Endothelial cell of umbilical vein (primary cell): ENCODE measurements around the gene CMTM3. TPM values are rescaled to one million over a fixed set of nuclear protein-coding genes. Genes with fewer than 3 reads are reported as not detected.
"Not testable (repeated sequence)": the region's sequence is repeated elsewhere in the genome, so short reads cannot be mapped to it uniquely, and the experiment has no call there.

Source experiments
- BruUV-seq: library from RNA; stranded (reverse); fragments of 400-500 nt; replicated peaks from 2 replicates; lab custom pipeline; 2021; lab: Mats Ljungman, UMichigan
- CTCF ChIA-PET: fragments of 300-600, 350-600 bp; sonication (Branson Sonifier 250); formaldehyde crosslinking; loops from one replicate; lab custom pipeline; 2021; ENCODE audit warnings: antibody characterized with exemption, inconsistent platforms; lab: Charles Lee
- POLR2A ChIA-PET: fragments of 300-600, 350-600 bp; sonication (Branson Sonifier 250); formaldehyde crosslinking; loops from one replicate; lab custom pipeline; 2021; ENCODE audit warnings: antibody characterized with exemption, inconsistent platforms; lab: Charles Lee
- DNase-seq: peaks from one replicate; pipeline ENCODE4 v3.0.0-alpha.2; 2011; ENCODE audit warnings: low read depth, low spot score
- FAIRE-seq: peaks from 2 replicates; lab custom pipeline; 2011; peaks lifted over from hg19 to GRCh38; lab: Jason Lieb, UNC
- H2AFZ ChIP-seq: 2 replicates; pipeline ENCODE4 v1.6.0; 2012; ENCODE audit warnings: low read depth, low read length, control low read depth, inconsistent platforms
- H3K27ac ChIP-seq: 2 replicates; pipeline ENCODE4 v1.5.1; 2011; ENCODE audit warnings: low read depth, mild to moderate bottlenecking, control low read depth, low read length, moderate library complexity; ENCODE audit not compliant: insufficient read depth
- H3K27me3 ChIP-seq, 2 experiments: 2 replicates each; pipeline versions ENCODE4 v1.6.0 to v1.6.1; 2011; ENCODE audit warnings: low read length in 2 of 2, mixed read lengths in 1 of 2; ENCODE audit not compliant: control insufficient read depth in 2 of 2, insufficient read depth in 2 of 2
- H3K36me3 ChIP-seq, 2 experiments: 2 replicates in 1 of 2; 3 replicates in 1 of 2; pipeline ENCODE4 v1.5.1; 2011; ENCODE audit warnings: low read length in 2 of 2, mild to moderate bottlenecking in 1 of 2, moderate library complexity in 1 of 2; ENCODE audit not compliant: control insufficient read depth in 2 of 2, insufficient read depth in 2 of 2; ENCODE audit errors: extremely low read depth in 1 of 2
- H3K4me1 ChIP-seq: 3 replicates; pipeline ENCODE4 v1.5.1; 2011; ENCODE audit warnings: mild to moderate bottlenecking, low read length; ENCODE audit not compliant: control insufficient read depth, insufficient read depth; ENCODE audit errors: extremely low read depth
- H3K4me2 ChIP-seq: 2 replicates; pipeline ENCODE4 v1.6.1; 2011; ENCODE audit warnings: low read length, control low read depth, mixed read lengths; ENCODE audit not compliant: insufficient read depth
- H3K4me3 ChIP-seq, 3 experiments: fragments of 200-600 bp in 1 of 3; sonication (generic), shearing (Covaris generic) in 1 of 3; replicated peaks in 1 of 3; 2 replicates each; pipeline ENCODE4 v1.5.1; 2011 to 2016; ENCODE audit warnings: control low read depth in 3 of 3, low read length in 3 of 3, mild to moderate bottlenecking in 2 of 3, inconsistent platforms in 1 of 3, low read depth in 1 of 3, moderate library complexity in 1 of 3; ENCODE audit not compliant: insufficient read depth in 1 of 3
- H3K79me2 ChIP-seq: 2 replicates; pipeline ENCODE4 v1.6.0; 2012; ENCODE audit warnings: low read length, inconsistent platforms; ENCODE audit not compliant: control insufficient read depth, insufficient read depth
- H3K9ac ChIP-seq: replicated peaks from 2 replicates; pipeline ENCODE3; 2011; ENCODE audit warnings: low read length, control low read depth; ENCODE audit not compliant: insufficient read depth; ENCODE audit errors: extremely low read depth
- H3K9me1 ChIP-seq: replicated peaks from 3 replicates; pipeline ENCODE4 v1.6.0; 2011; ENCODE audit warnings: mild to moderate bottlenecking, low read length; ENCODE audit not compliant: control insufficient read depth, insufficient read depth; ENCODE audit errors: extremely low read depth
- H3K9me3 ChIP-seq: replicated peaks from 2 replicates; pipeline ENCODE4 v1.5.1; 2012; ENCODE audit warnings: low read length, inconsistent platforms; ENCODE audit not compliant: control insufficient read depth, insufficient read depth
- H4K20me1 ChIP-seq: replicated peaks from 2 replicates; pipeline ENCODE3; 2011; ENCODE audit warnings: mild to moderate bottlenecking, low read length; ENCODE audit not compliant: control insufficient read depth, insufficient read depth; ENCODE audit errors: extremely low read depth
- EZH2 ChIP-seq: IDR thresholded peaks from 2 replicates; pipeline ENCODE4 v1.6.1; 2012; ENCODE audit warnings: borderline replicate concordance, low read depth, mild to moderate bottlenecking, moderate library complexity, low read length, inconsistent platforms; ENCODE audit not compliant: severe bottlenecking
- FOS ChIP-seq: IDR thresholded peaks from 2 replicates; pipeline ENCODE4 v1.6.1; 2011; ENCODE audit warnings: mild to moderate bottlenecking, low read length, moderate library complexity, borderline replicate concordance; ENCODE audit not compliant: insufficient read depth
- GATA2 ChIP-seq: IDR thresholded peaks from 2 replicates; pipeline ENCODE4 v1.7.0; 2011; ENCODE audit warnings: low read depth, mild to moderate bottlenecking, moderate library complexity, mixed read lengths, low read length; ENCODE audit not compliant: insufficient read length, insufficient read depth
- JUN ChIP-seq: IDR thresholded peaks from 2 replicates; pipeline ENCODE4 v1.6.1; 2011; ENCODE audit warnings: borderline replicate concordance, low read depth; ENCODE audit not compliant: insufficient read length, insufficient read depth
- MYC ChIP-seq: IDR thresholded peaks from one replicate; pipeline ENCODE4 v1.6.1; 2011; ENCODE audit warnings: mild to moderate bottlenecking, low read depth, low read length
- POLR2A ChIP-seq: IDR thresholded peaks from 2 replicates; pipeline ENCODE4 v1.6.1; 2012; ENCODE audit warnings: low read depth, mild to moderate bottlenecking, control low read depth, low read length
- POLR2AphosphoS5 ChIP-seq: IDR thresholded peaks from 2 replicates; pipeline ENCODE4 v1.6.1; 2012; ENCODE audit warnings: low read depth, mild to moderate bottlenecking, control low read depth, low read length, moderate library complexity; ENCODE audit not compliant: insufficient read depth
- dilution Hi-C: fragments of 300-500 bp; cut with MboI; formaldehyde crosslinking; loops from one replicate; pipeline ENCODE4 v1.15.0; 2019; ENCODE audit warnings: low sequenced_read_pairs; ENCODE audit not compliant: extremely low pct_ligation_motif_present
- intact Hi-C: fragments of 100-400 bp; cut with micrococcal nuclease; formaldehyde crosslinking; loops from one replicate; pipeline ENCODE4 v1.10.0; 2022
- polyA plus RNA-seq, 4 experiments: library from polyadenylated mRNA; depleted of rRNA in 3 of 4; stranded (reverse) in 3 of 4; unstranded in 1 of 4; fragments of >200 nt; gene quantifications; 2 replicates each; pipeline versions ENCODE4 v1.2.1 to v1.2.3, GENCODE V29; 2011 to 2012; ENCODE audit warnings: missing spikeins in 1 of 4
- total RNA-seq: library from RNA; stranded (reverse); gene quantifications from 2 replicates; pipeline ENCODE4 v1.2.3, GENCODE V29; 2021
- TF ChIP-seq, protein P1 (sequence below): IDR thresholded peaks from 2 replicates; pipeline ENCODE4 v1.6.1; 2011; ENCODE audit not compliant: insufficient read depth, insufficient read length
- TF ChIP-seq, protein P2 (sequence below), 2 donors: IDR thresholded peaks; 1 replicate in 1 of 2; 2 replicates in 1 of 2; pipeline ENCODE4 v1.5.1; 2011; ENCODE audit warnings: low read length in 2 of 2, mild to moderate bottlenecking in 2 of 2, moderate library complexity in 2 of 2, control low read depth in 1 of 2, inconsistent platforms in 1 of 2, low read depth in 1 of 2; ENCODE audit not compliant: insufficient read depth in 1 of 2; ENCODE audit errors: extremely low read depth in 1 of 2

Gene CMTM3
- total and polyA plus RNA-seq, 2 donors (not counting 3 experiments of a cell fraction or from before 2014, with no cell fraction given), result 83.6 to 86.2 TPM

- H3K4me2 ChIP-seq, result peak within 1 kb of the TSS; percentile 40
- dilution Hi-C loops, result no loop called here
- H2AFZ ChIP-seq, result no peak within 1 kb of the TSS
- ChIA-PET CTCF (interaction anchor here (1.6 to 3.1 kb wide), 3 partner anchors 13 to 51 kb away, joined by 8 to 15 read pairs (median 15); partner anchors contain the start of gene CKLF), POLR2A (no interaction called here)
- H3K9me3 ChIP-seq, result no peaks in the 10 kb centered on the region
- no TSS peak for BruUV-seq
- no peaks in the 10 kb centered on the region for H3K27me3 ChIP-seq
- H3K27ac ChIP-seq, result peak within 1 kb of the TSS; percentile 82
- H3K4me1 ChIP-seq, result peaks cover 45% of the 10 kb centered on the region
- H3K4me3 ChIP-seq, result no peak within 1 kb of the TSS
- peaks cover 0 to 14% of the 10 kb centered on the region in 2 experiments for H3K36me3 ChIP-seq
- FAIRE-seq (no peak), DNase-seq (no peak)
- H3K9ac ChIP-seq, result no peak within 1 kb of the TSS
- H3K79me2 ChIP-seq, result peaks cover 15% of the 10 kb centered on the region
- TF ChIP-seq EZH2 (no peak), POLR2AphosphoS5 (no peak), MYC (no peak), GATA2 (no peak), POLR2A (no peak), JUN (no peak), FOS (no peak)
- TF ChIP-seq, protein P1, sequence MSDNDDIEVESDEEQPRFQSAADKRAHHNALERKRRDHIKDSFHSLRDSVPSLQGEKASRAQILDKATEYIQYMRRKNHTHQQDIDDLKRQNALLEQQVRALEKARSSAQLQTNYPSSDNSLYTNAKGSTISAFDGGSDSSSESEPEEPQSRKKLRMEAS, result no peak
- TF ChIP-seq, protein P2, sequence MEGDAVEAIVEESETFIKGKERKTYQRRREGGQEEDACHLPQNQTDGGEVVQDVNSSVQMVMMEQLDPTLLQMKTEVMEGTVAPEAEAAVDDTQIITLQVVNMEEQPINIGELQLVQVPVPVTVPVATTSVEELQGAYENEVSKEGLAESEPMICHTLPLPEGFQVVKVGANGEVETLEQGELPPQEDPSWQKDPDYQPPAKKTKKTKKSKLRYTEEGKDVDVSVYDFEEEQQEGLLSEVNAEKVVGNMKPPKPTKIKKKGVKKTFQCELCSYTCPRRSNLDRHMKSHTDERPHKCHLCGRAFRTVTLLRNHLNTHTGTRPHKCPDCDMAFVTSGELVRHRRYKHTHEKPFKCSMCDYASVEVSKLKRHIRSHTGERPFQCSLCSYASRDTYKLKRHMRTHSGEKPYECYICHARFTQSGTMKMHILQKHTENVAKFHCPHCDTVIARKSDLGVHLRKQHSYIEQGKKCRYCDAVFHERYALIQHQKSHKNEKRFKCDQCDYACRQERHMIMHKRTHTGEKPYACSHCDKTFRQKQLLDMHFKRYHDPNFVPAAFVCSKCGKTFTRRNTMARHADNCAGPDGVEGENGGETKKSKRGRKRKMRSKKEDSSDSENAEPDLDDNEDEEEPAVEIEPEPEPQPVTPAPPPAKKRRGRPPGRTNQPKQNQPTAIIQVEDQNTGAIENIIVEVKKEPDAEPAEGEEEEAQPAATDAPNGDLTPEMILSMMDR (IDR thresholded peaks at IDR 0.05; ENCODE audit: extremely low read depth in 1 of 2, insufficient read depth in 1 of 2, low read depth in 1 of 2, low read length in 2 of 2), result no peak
- no peaks in the 10 kb centered on the region for H4K20me1 ChIP-seq
- H3K9me1 ChIP-seq, result no peaks in the 10 kb centered on the region
- intact Hi-C loops, result loop anchor here (5.0 kb wide), 1 partner anchor 49 kb away; no protein-coding TSS in a partner anchor
These were observed 38.2 kb upstream of the CMTM3 start, which contains the start of gene CMTM1 for GRCh38 chr16:66566051-66566901. Gene CMTM1 (plus strand): TSS chr16:66566439. CDS start chr16:66566514, 75 bp downstream.

GRCh38 chr16:66567270-66567669 lies 37.2 kb upstream of the CMTM3 start:
- H3K9ac ChIP-seq, H3K4me3 ChIP-seq, DNase-seq, H3K9me1 ChIP-seq, H3K9me3 ChIP-seq, H4K20me1 ChIP-seq, POLR2A ChIA-PET, H3K27me3 ChIP-seq, FAIRE-seq, H2AFZ ChIP-seq, CTCF ChIA-PET, H3K27ac ChIP-seq, H3K4me2 ChIP-seq, BruUV-seq, dilution Hi-C loops: not testable (repeated sequence)
- Histone ChIP-seq H3K4me1 (peaks cover 45% of the 10 kb centered on the region), H3K36me3 (peaks cover 0 to 14% of the 10 kb centered on the region in 2 experiments), H3K79me2 (peaks cover 15% of the 10 kb centered on the region)
- intact Hi-C loops, result loop anchor here (5.0 kb wide), 1 partner anchor 50 kb away; no protein-coding TSS in a partner anchor
